H9 (cell line): ENCODE measurements around the gene TLK2. TPM values are rescaled to one million over a fixed set of nuclear protein-coding genes. Genes with fewer than 3 reads are reported as not detected.
A peak's percentile ranks its signal among the peaks of the same experiment; 100 is the strongest.
"Not testable (repeated sequence)": the region's sequence is repeated elsewhere in the genome, so short reads cannot be mapped to it uniquely, and the experiment has no call there.

Experiments
- DNase-seq: peaks from one replicate; pipeline ENCODE4 v3.0.0-alpha.2; 2017
- H2AFZ ChIP-seq: one replicate; pipeline ENCODE4 v1.6.1; 2013; ENCODE audit warnings: mild to moderate bottlenecking, low read length, control low read depth, moderate library complexity
- H2AK5ac ChIP-seq: 2 replicates; pipeline ENCODE4 v1.6.1; 2013; ENCODE audit warnings: low read length, control low read depth, mixed read lengths; ENCODE audit not compliant: insufficient read length
- H2BK120ac ChIP-seq: one replicate; pipeline ENCODE4 v1.6.1; 2013; ENCODE audit warnings: low read depth, mild to moderate bottlenecking, low read length, control low read depth, inconsistent platforms; ENCODE audit not compliant: poor library complexity, severe bottlenecking
- H2BK12ac ChIP-seq: 2 replicates; pipeline ENCODE4 v1.6.1; 2013; ENCODE audit warnings: low read length, control low read depth, mixed read lengths, low read depth; ENCODE audit not compliant: insufficient read length
- H2BK15ac ChIP-seq: 2 replicates; pipeline ENCODE4 v1.6.1; 2013; ENCODE audit warnings: low read depth, low read length, control low read depth
- H2BK20ac ChIP-seq: one replicate; pipeline ENCODE4 v1.6.1; 2013; ENCODE audit warnings: low read depth, mild to moderate bottlenecking, low read length, control low read depth, inconsistent platforms; ENCODE audit not compliant: poor library complexity, severe bottlenecking
- H2BK5ac ChIP-seq: 2 replicates; pipeline ENCODE4 v1.6.1; 2013; ENCODE audit warnings: low read length, control low read depth, mixed read lengths; ENCODE audit not compliant: insufficient read length
- H3K14ac ChIP-seq: 2 replicates; pipeline ENCODE4 v1.6.1; 2013; ENCODE audit warnings: low read length, control low read depth; ENCODE audit not compliant: insufficient read depth
- H3K18ac ChIP-seq: 2 replicates; pipeline ENCODE4 v1.6.1; 2013; ENCODE audit warnings: low read depth, mild to moderate bottlenecking, mixed read lengths, low read length, control low read depth; ENCODE audit not compliant: insufficient read length
- H3K23ac ChIP-seq: 2 replicates; pipeline ENCODE4 v1.6.1; 2013; ENCODE audit warnings: low read length, control low read depth, mixed read lengths, low read depth; ENCODE audit not compliant: insufficient read length
- H3K23me2 ChIP-seq: 2 replicates; pipeline ENCODE4 v1.6.1; 2013; ENCODE audit warnings: low read depth, mild to moderate bottlenecking, mixed read lengths, low read length, control low read depth; ENCODE audit not compliant: insufficient read length, poor library complexity, severe bottlenecking
- H3K27ac ChIP-seq: 2 replicates; pipeline ENCODE4 v1.5.1; 2013; ENCODE audit warnings: low read length, control low read depth, mixed read lengths, low read depth; ENCODE audit not compliant: insufficient read length
- H3K27me3 ChIP-seq: 2 replicates; pipeline ENCODE4 v1.6.1; 2013; ENCODE audit warnings: low read length, control low read depth, inconsistent platforms; ENCODE audit not compliant: insufficient read depth
- H3K4ac ChIP-seq: 2 replicates; pipeline ENCODE4 v1.6.1; 2013; ENCODE audit warnings: low read depth, mild to moderate bottlenecking, control low read depth, inconsistent platforms, low read length, moderate library complexity
- H3K4me1 ChIP-seq: 2 replicates; pipeline ENCODE4 v1.6.1; 2013; ENCODE audit warnings: low read length, control low read depth, inconsistent platforms; ENCODE audit not compliant: insufficient read depth
- H3K4me2 ChIP-seq: 2 replicates; pipeline ENCODE4 v1.6.1; 2013; ENCODE audit warnings: low read length, control low read depth, mixed read lengths; ENCODE audit not compliant: insufficient read length, insufficient read depth
- H3K56ac ChIP-seq: 2 replicates; pipeline ENCODE4 v1.6.1; 2013; ENCODE audit warnings: low read depth, mild to moderate bottlenecking, mixed read lengths, low read length, control low read depth; ENCODE audit not compliant: insufficient read length
- H3K79me1 ChIP-seq: 2 replicates; pipeline ENCODE4 v1.6.1; 2013; ENCODE audit warnings: low read depth, mild to moderate bottlenecking, moderate library complexity, low read length, control low read depth, inconsistent platforms; ENCODE audit not compliant: insufficient read depth, poor library complexity, severe bottlenecking
- H3K79me2 ChIP-seq: 2 replicates; pipeline ENCODE4 v1.6.1; 2013; ENCODE audit warnings: low read length, control low read depth, inconsistent platforms; ENCODE audit not compliant: insufficient read depth
- H3K9ac ChIP-seq: 2 replicates; pipeline ENCODE4 v1.6.1; 2013; ENCODE audit warnings: low read length, control low read depth, mixed read lengths; ENCODE audit not compliant: insufficient read length; ENCODE audit errors: extremely low read depth
- H3K9me3 ChIP-seq: one replicate; pipeline ENCODE4 v1.6.1; 2013; ENCODE audit warnings: low read depth, low read length, inconsistent platforms; ENCODE audit not compliant: control insufficient read depth
- H3T11ph ChIP-seq: one replicate; pipeline ENCODE4 v1.6.1; 2013; ENCODE audit warnings: mild to moderate bottlenecking, low read length, control low read depth, inconsistent platforms
- H4K20me1 ChIP-seq: one replicate; pipeline ENCODE4 v1.6.1; 2013; ENCODE audit not compliant: control insufficient read depth, insufficient read length, insufficient read depth
- H4K5ac ChIP-seq: 2 replicates; pipeline ENCODE4 v1.6.1; 2013; ENCODE audit warnings: low read depth, mild to moderate bottlenecking, mixed read lengths, low read length, control low read depth; ENCODE audit not compliant: insufficient read length
- H4K8ac ChIP-seq: replicated peaks from 2 replicates; pipeline ENCODE4 v1.6.1; 2013; ENCODE audit warnings: low read length, control low read depth, mixed read lengths, low read depth; ENCODE audit not compliant: insufficient read length
- H4K91ac ChIP-seq: 2 replicates; pipeline ENCODE4 v1.6.1; 2013; ENCODE audit warnings: low read depth, mild to moderate bottlenecking, moderate library complexity, mixed read lengths, low read length, control low read depth; ENCODE audit not compliant: insufficient read length
- H3K27ac Mint-ChIP-seq, 3 experiments: 2 replicates in 2 of 3; 3 replicates in 1 of 3; pipeline ENCODE4 v1.8.0; 2020 to 2021; ENCODE audit warnings: mixed read lengths in 3 of 3, mild to moderate bottlenecking in 1 of 3, moderate library complexity in 1 of 3
- H3K27me3 Mint-ChIP-seq: 2 replicates; pipeline ENCODE4 v1.8.0; 2021; ENCODE audit warnings: low read depth, mild to moderate bottlenecking, moderate library complexity, mixed read lengths
- H3K36me3 Mint-ChIP-seq, 3 experiments: 2 replicates in 2 of 3; 3 replicates in 1 of 3; pipeline ENCODE4 v1.8.0; 2020 to 2021; ENCODE audit warnings: low read depth in 3 of 3, mixed read lengths in 3 of 3; ENCODE audit not compliant: insufficient read depth in 1 of 3
- H3K4me1 Mint-ChIP-seq, 2 experiments: 2 replicates each; pipeline ENCODE4 v1.8.0; 2020; ENCODE audit warnings: mixed read lengths in 2 of 2
- H3K4me3 Mint-ChIP-seq, 2 experiments: 2 replicates in 1 of 2; 3 replicates in 1 of 2; pipeline ENCODE4 v1.8.0; 2020 to 2021; ENCODE audit warnings: mild to moderate bottlenecking in 2 of 2, mixed read lengths in 2 of 2, moderate library complexity in 1 of 2
- H3K9me3 Mint-ChIP-seq, 2 experiments: 2 replicates in 1 of 2; 3 replicates in 1 of 2; pipeline ENCODE4 v1.8.0; 2020; ENCODE audit warnings: mild to moderate bottlenecking in 2 of 2, mixed read lengths in 2 of 2, moderate library complexity in 1 of 2
- WGBS: extraction: QIAGEN DNeasy Blood & Tissue Kit; methylation state at CpG from one replicate; pipeline ENCODE4 v1.1.7; 2013; ENCODE audit warnings: missing lambda C conversion rate, low lambda C conversion rate, mixed read lengths; ENCODE audit not compliant: insufficient read length; ENCODE audit errors: extremely low coverage; 5-methylcytosine and 5-hydroxymethylcytosine counted together
- total RNA-seq: library from RNA; stranded (reverse); gene quantifications from 2 replicates; pipeline ENCODE4 v1.2.1, GENCODE V29; 2021

The TLK2 gene
- total RNA-seq, 1 experiment from 2014 or later = 63.7 TPM

GRCh38 chr17:62452195-62452594 lies 26.4 kb upstream of the TLK2 start:
- 0 out of 7 replicates have a peak overlapping the region, but pooled peaks of 1 of the 3 experiments have one; percentile 28 for H3K27ac Mint-ChIP-seq
- not testable (repeated sequence) for H3K4me3 Mint-ChIP-seq, H4K91ac ChIP-seq, DNase-seq, H3K56ac ChIP-seq, H3K23ac ChIP-seq, H3K79me2 ChIP-seq, H3K9me3 Mint-ChIP-seq, H4K5ac ChIP-seq, H3K27me3 ChIP-seq, H3T11ph ChIP-seq, H3K27ac ChIP-seq, H2BK20ac ChIP-seq, H2BK15ac ChIP-seq, H2AFZ ChIP-seq, H2BK5ac ChIP-seq, H3K79me1 ChIP-seq, H2BK12ac ChIP-seq, H3K9ac ChIP-seq, H3K23me2 ChIP-seq, H3K4me1 Mint-ChIP-seq, H4K8ac ChIP-seq, H2BK120ac ChIP-seq, H3K4ac ChIP-seq, H3K27me3 Mint-ChIP-seq, H3K14ac ChIP-seq, H2AK5ac ChIP-seq, H3K18ac ChIP-seq, H3K9me3 ChIP-seq, H3K4me2 ChIP-seq, H4K20me1 ChIP-seq, H3K4me1 ChIP-seq
- peaks cover 14 to 29% (median 19%) of the 10 kb centered on the region in 3 experiments; a peak in 6 of 7 replicates for H3K36me3 Mint-ChIP-seq
- no CpG with 5 or more reads among the region's 4 CpGs for WGBS

GRCh38 chr17:62453041-62453440 lies 25.6 kb upstream of the TLK2 start:
- not testable (repeated sequence) for H4K91ac ChIP-seq, H2AFZ ChIP-seq, H3K14ac ChIP-seq, H3K9ac ChIP-seq, H3K18ac ChIP-seq, H2BK20ac ChIP-seq, H3T11ph ChIP-seq, H2BK15ac ChIP-seq, H2BK120ac ChIP-seq, H2BK12ac ChIP-seq, H3K27me3 ChIP-seq, H3K9me3 ChIP-seq, H4K5ac ChIP-seq, H3K4me2 ChIP-seq, H3K4me1 Mint-ChIP-seq, H3K23me2 ChIP-seq, H4K8ac ChIP-seq, H3K4me1 ChIP-seq, H3K27me3 Mint-ChIP-seq, H3K79me2 ChIP-seq, H3K56ac ChIP-seq, H2BK5ac ChIP-seq, H3K27ac Mint-ChIP-seq, H3K4ac ChIP-seq, DNase-seq, H3K27ac ChIP-seq, H3K79me1 ChIP-seq, H2AK5ac ChIP-seq, H4K20me1 ChIP-seq, H3K23ac ChIP-seq, H3K9me3 Mint-ChIP-seq, H3K4me3 Mint-ChIP-seq
- H3K36me3 Mint-ChIP-seq = peaks cover 8 to 21% (median 11%) of the 10 kb centered on the region in 3 experiments; a peak in 6 of 7 replicates
- no CpG with 5 or more reads among the region's 5 CpGs for WGBS
